B cell (primary cell): Measurements from ENCODE around the gene MICALL1. TPM values are rescaled to one million over a fixed set of nuclear protein-coding genes. Genes with fewer than 3 reads are reported as not detected.

Experiments
- ATAC-seq: fragments of 200-7000 bp; cut with Tn5 transposase; one replicate; pipeline ENCODE4 v1.10.0; 2021; ENCODE audit warnings: low read depth, mild to moderate bottlenecking, moderate number of reproducible peaks, moderate library complexity
- CTCF ChIA-PET: fragments of 350-600 bp; sonication (Branson Sonifier 250); formaldehyde crosslinking; loops from one replicate; lab custom pipeline; 2021; ENCODE audit warnings: antibody characterized with exemption, inconsistent platforms; lab: Charles Lee
- POLR2A ChIA-PET: fragments of 350-600 bp; sonication (Branson Sonifier 250); formaldehyde crosslinking; loops from one replicate; lab custom pipeline; 2021; ENCODE audit warnings: antibody characterized with exemption; lab: Charles Lee
- DNase-seq: peaks from one replicate; pipeline ENCODE4 v3.0.0; 2013
- H2AFZ ChIP-seq: 2 replicates; pipeline ENCODE4 v1.6.1; 2012; ENCODE audit warnings: mild to moderate bottlenecking, low read depth, low read length; ENCODE audit not compliant: insufficient read depth, poor library complexity, severe bottlenecking
- H3K27ac ChIP-seq, 2 donors: 1 replicate in 1 of 2; 2 replicates in 1 of 2; pipeline ENCODE4 v1.5.1; 2012 to 2013; ENCODE audit warnings: low read length in 2 of 2, mild to moderate bottlenecking in 2 of 2, moderate library complexity in 1 of 2
- H3K27me3 ChIP-seq, 4 experiments: fragments of 200-600 bp in 1 of 4; sonication (generic) in 1 of 4; replicated peaks in 1 of 4; 1 replicate in 2 of 4; 2 replicates in 2 of 4; pipeline versions ENCODE4 v1.6.1 to v1.7.0; 2013 to 2016; ENCODE audit warnings: low read length in 3 of 4, mild to moderate bottlenecking in 2 of 4, mixed read lengths in 1 of 4, moderate library complexity in 1 of 4; ENCODE audit not compliant: insufficient read depth in 4 of 4, control insufficient read depth in 3 of 4; ENCODE audit errors: control extremely low read depth in 1 of 4
- H3K36me3 ChIP-seq, 2 experiments: replicated peaks in 1 of 2; 1 replicate in 1 of 2; 2 replicates in 1 of 2; pipeline versions ENCODE4 v1.6.1 to v1.7.1; 2013; ENCODE audit warnings: low read length in 1 of 2; ENCODE audit not compliant: insufficient read depth in 2 of 2, control insufficient read depth in 1 of 2; ENCODE audit errors: control extremely low read depth in 1 of 2, extremely low read depth in 1 of 2
- H3K4me1 ChIP-seq, 2 donors: fragments of 200-600 bp in 1 of 2; sonication (generic) in 1 of 2; 1 replicate in 1 of 2; 2 replicates in 1 of 2; pipeline versions ENCODE4 v1.5.1 to v1.6.1; 2013 to 2017; ENCODE audit warnings: low read length in 2 of 2; ENCODE audit not compliant: control insufficient read depth in 2 of 2, insufficient read depth in 2 of 2
- H3K4me2 ChIP-seq: replicated peaks from 2 replicates; pipeline ENCODE3; 2012; ENCODE audit warnings: mild to moderate bottlenecking, low read depth, low read length; ENCODE audit not compliant: poor library complexity, severe bottlenecking
- H3K4me3 ChIP-seq, 5 experiments: fragments of 200-600 bp in 1 of 5; sonication (generic) in 1 of 5; 1 replicate in 3 of 5; 2 replicates in 2 of 5; pipeline versions ENCODE4 v1.5.1 to v1.7.0; 2011 to 2016; ENCODE audit warnings: low read length in 4 of 5, mild to moderate bottlenecking in 4 of 5, low read depth in 2 of 5, control low read depth in 1 of 5, moderate library complexity in 1 of 5; ENCODE audit not compliant: insufficient read depth in 1 of 5; ENCODE audit errors: control extremely low read depth in 1 of 5, extremely low read depth in 1 of 5
- H3K79me2 ChIP-seq: fragments of 200-600 bp; sonication (generic); one replicate; pipeline ENCODE4 v1.6.0; 2016; ENCODE audit warnings: low read length; ENCODE audit not compliant: control insufficient read depth, insufficient read depth
- H3K9ac ChIP-seq: fragments of 200-600 bp; sonication (generic); 2 replicates; pipeline ENCODE4 v1.6.1; 2017; ENCODE audit warnings: mild to moderate bottlenecking, low read length, moderate library complexity
- H3K9me3 ChIP-seq, 3 donors: one replicate each; pipeline versions ENCODE4 v1.6.1 to v1.7.1; 2013; ENCODE audit warnings: low read length in 2 of 3; ENCODE audit not compliant: control insufficient read depth in 2 of 3, insufficient read depth in 1 of 3; ENCODE audit errors: control extremely low read depth in 1 of 3
- H4K20me1 ChIP-seq: 2 replicates; pipeline ENCODE4 v1.6.0; 2012; ENCODE audit warnings: mild to moderate bottlenecking, low read length; ENCODE audit not compliant: insufficient read depth, control insufficient read depth, poor library complexity, severe bottlenecking
- H3K27ac Mint-ChIP-seq: one replicate; pipeline ENCODE4 v1.8.0; 2021; ENCODE audit warnings: mixed read lengths
- H3K27me3 Mint-ChIP-seq: one replicate; pipeline ENCODE4 v1.8.0; 2021; ENCODE audit warnings: mixed read lengths
- H3K4me1 Mint-ChIP-seq: one replicate; pipeline ENCODE4 v1.8.0; 2021; ENCODE audit warnings: mixed read lengths
- H3K4me3 Mint-ChIP-seq: one replicate; pipeline ENCODE4 v1.8.0; 2021; ENCODE audit warnings: mixed read lengths
- H3K9me3 Mint-ChIP-seq: one replicate; pipeline ENCODE4 v1.8.0; 2022; ENCODE audit warnings: mixed read lengths; ENCODE audit not compliant: insufficient read depth
- CTCF ChIP-seq: fragments of 200-600 bp; IDR thresholded peaks from one replicate; pipeline ENCODE4 v1.8.0; 2022; ENCODE audit warnings: antibody characterized with exemption, mild to moderate bottlenecking
- EZH2 ChIP-seq: IDR thresholded peaks from 2 replicates; pipeline ENCODE4 v1.6.1; 2012; ENCODE audit warnings: borderline replicate concordance, low read depth, mild to moderate bottlenecking, moderate library complexity, low read length; ENCODE audit not compliant: insufficient read depth, poor library complexity, severe bottlenecking
- WGBS: methylation state at CpG from one replicate; pipeline ENCODE4 v1.1.5; 2013; ENCODE audit warnings: missing lambda C conversion rate; ENCODE audit not compliant: insufficient coverage; 5-methylcytosine and 5-hydroxymethylcytosine counted together
- intact Hi-C: fragments of 100-400 bp; cut with micrococcal nuclease; formaldehyde crosslinking; loops from one replicate; pipeline ENCODE4 v1.10.0; 2022
- polyA plus RNA-seq: library from polyadenylated mRNA; depleted of rRNA; stranded (reverse); fragments of >200 nt; gene quantifications from 2 replicates; pipeline ENCODE4 v1.2.3, GENCODE V29; 2012
- total RNA-seq, 2 donors: library from RNA; stranded (reverse); fragments of 120-200 nt in 1 of 2; gene quantifications; 1 replicate in 1 of 2; 2 replicates in 1 of 2; pipeline versions ENCODE4 v1.2.3 to v1.2.4, GENCODE V29; 2013 to 2022

The MICALL1 gene
- total and polyA plus RNA-seq, 2 donors (not counting 1 experiment from before 2014, with no cell fraction given): 21.0 to 34.9 TPM

DNA sequence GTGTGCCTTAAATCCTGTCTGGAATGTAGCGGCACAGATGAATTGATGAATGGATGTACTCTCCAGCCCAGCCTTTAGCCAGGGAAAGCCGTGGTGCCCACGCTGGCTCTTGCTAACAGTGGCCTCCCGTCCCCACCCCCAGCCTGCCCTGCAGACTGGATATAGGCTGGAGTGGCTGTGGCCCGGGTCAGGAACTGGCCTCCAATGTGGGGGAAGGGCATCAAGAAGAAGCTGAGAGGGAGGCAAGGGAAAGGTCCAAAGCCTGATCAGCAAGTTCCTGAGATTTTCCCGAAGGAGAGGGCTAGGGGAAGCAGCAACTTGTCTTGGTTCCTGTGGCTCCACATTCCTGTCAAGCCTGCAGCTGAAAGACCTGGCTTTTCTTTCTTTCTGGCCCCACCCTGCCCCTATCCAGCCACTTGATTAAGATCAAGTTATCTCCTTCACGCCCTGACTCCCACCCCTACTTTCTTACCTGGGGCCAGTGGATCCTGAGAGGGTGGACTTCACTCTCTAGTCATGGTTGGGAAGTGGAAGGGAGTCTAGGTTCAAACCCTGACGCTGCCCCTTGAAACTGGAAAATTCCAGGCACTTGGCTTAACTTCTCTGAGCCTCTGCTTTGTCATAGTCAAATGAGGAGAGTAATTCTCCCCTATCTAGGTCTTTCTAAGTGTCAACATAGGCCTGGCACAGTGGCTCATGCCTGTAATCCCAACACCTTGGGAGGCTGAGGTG lies 11.0 kb upstream of the MICALL1 start:
- ATAC-seq: no peak
- peak overlapping the region; percentile 10 for H3K4me2 ChIP-seq
- H3K4me1 ChIP-seq: peaks cover 11 to 19% of the 10 kb centered on the region in 2 donors
- peaks cover 10% of the 10 kb centered on the region for H3K4me1 Mint-ChIP-seq
- no peaks in the 10 kb centered on the region for H3K9me3 Mint-ChIP-seq
- intact Hi-C loops: loop anchor here (5.0 kb wide), 1 partner anchor 37 kb away; no protein-coding TSS in a partner anchor
- DNase-seq: no peak
- H3K9ac ChIP-seq: no peak overlapping the region
- H3K4me3 Mint-ChIP-seq: no peak overlapping the region
- peak overlapping the region; percentile 32 for H3K27ac Mint-ChIP-seq
- no peak overlapping the region for H3K27ac ChIP-seq
- no peak overlapping the region for H2AFZ ChIP-seq
- ChIA-PET POLR2A (no interaction called here), CTCF (interaction anchor here (0.6 kb wide), 1 partner anchor 30 kb away, joined by 3 read pairs; no protein-coding TSS in a partner anchor)
- H3K27me3 Mint-ChIP-seq: no peaks in the 10 kb centered on the region
- TF ChIP-seq CTCF (no peak), EZH2 (no peak)
- H4K20me1 ChIP-seq: no peaks in the 10 kb centered on the region
- H3K79me2 ChIP-seq: no peaks in the 10 kb centered on the region
- peaks cover 0 to 9% of the 10 kb centered on the region in 2 experiments for H3K36me3 ChIP-seq
- H3K27me3 ChIP-seq: no peaks in the 10 kb centered on the region
- H3K9me3 ChIP-seq: no peaks in the 10 kb centered on the region
- no peak overlapping the region for H3K4me3 ChIP-seq
- WGBS: 89% methylated on average over 6 of the region's 8 CpGs

DNA sequence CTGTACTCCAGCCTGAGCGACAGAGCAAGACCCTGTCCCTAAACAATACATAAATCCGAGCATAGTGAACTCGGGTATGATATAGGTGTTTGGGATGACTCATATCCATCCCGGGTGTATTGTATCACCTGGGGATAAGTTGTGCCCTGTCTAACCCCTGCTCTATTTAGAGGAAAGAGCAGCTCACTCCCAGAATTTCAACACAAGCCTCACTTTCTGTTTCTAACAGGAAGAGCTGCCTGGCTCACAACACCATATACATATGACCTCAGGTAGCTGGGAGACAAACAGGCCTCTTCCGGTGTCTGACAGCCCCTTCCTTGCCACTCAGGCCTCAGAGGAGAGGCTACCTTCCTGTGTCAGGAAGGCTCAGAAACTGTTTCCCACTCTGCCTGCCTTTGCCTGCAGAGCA lies 9.9 kb upstream of the MICALL1 start:
- Histone ChIP-seq H3K36me3 (peaks cover 0 to 5% of the 10 kb centered on the region in 2 experiments), H3K79me2 (no peaks in the 10 kb centered on the region), H2AFZ (peak overlapping the region; percentile 59), H3K9me3 (no peaks in the 10 kb centered on the region), H3K27ac (peak overlapping the region; percentile 76 to 83), H3K4me2 (peak overlapping the region; percentile 65), H3K27me3 (no peaks in the 10 kb centered on the region), H3K4me3 (peak overlapping the region in 2 of 5 experiments; percentile 21 to 37), H3K9ac (peak overlapping the region; percentile 24), H3K4me1 (peaks cover 11 to 19% of the 10 kb centered on the region in 2 donors), H4K20me1 (no peaks in the 10 kb centered on the region)
- ChIA-PET POLR2A (no interaction called here), CTCF (interaction anchor here (0.5 to 2.3 kb wide), 12 partner anchors 9 to 255 kb away, joined by 3 to 18 read pairs (median 4); partner anchors contain the start of genes MICALL1 and PDXP)
- H3K9me3 Mint-ChIP-seq: no peaks in the 10 kb centered on the region
- ATAC-seq: peak; percentile 82
- DNase-seq: peak; percentile 68
- H3K27me3 Mint-ChIP-seq: no peaks in the 10 kb centered on the region
- H3K4me3 Mint-ChIP-seq: peak overlapping the region; percentile 30
- H3K4me1 Mint-ChIP-seq: peaks cover 10% of the 10 kb centered on the region
- WGBS: 0% methylated on average over 1 of the region's 5 CpGs
- peak overlapping the region; percentile 91 for H3K27ac Mint-ChIP-seq
- TF ChIP-seq CTCF (no peak), EZH2 (no peak)
- intact Hi-C loops: loop anchor here (5.0 kb wide), 1 partner anchor 36 kb away; no protein-coding TSS in a partner anchor
